ENCODE data around the gene TUBGCP5.

DNA sequence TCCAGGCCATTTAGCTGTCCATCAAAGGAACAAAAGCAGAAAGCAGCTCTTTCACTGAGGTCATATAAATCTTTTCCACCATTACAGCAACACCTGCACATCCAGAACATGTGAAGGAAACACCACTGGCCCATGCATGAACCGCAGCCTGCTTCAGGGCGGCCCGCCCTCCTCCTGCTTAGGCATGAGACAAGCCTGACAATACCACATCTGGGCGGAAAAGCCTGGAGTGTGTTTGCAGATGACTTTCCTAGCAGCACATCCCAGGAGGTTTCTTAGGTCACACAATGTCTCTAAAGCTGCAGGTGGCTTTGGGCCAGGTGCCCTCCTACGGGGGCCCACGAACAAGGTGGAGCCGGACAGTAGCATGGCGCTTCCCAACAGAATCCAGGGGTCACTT is 78.8 kb downstream of the TUBGCP5 start:
- TF ChIP-seq LEF1 (IDR thresholded peaks at IDR 0.05; ENCODE audit: borderline replicate concordance) (no peak), TARDBP (IDR thresholded peaks at IDR 0.05) (no peak), BHLHE40 (IDR thresholded peaks at IDR 0.05; ENCODE audit: borderline replicate concordance) (no peak), FOXM1 (IDR thresholded peaks at IDR 0.05; ENCODE audit: borderline replicate concordance) (no peak), FOXA1 (IDR thresholded peaks at IDR 0.05) (no peak), ELF4 (IDR thresholded peaks at IDR 0.05) (no peak), SP1 (IDR thresholded peaks at IDR 0.05) (no peak), ARNT (IDR thresholded peaks at IDR 0.05) (no peak), SUZ12 (IDR thresholded peaks at IDR 0.05) (no peak), ZNF384 (IDR thresholded peaks at IDR 0.05) (no peak), NFRKB (IDR thresholded peaks at IDR 0.05) (no peak), FOXK2 (IDR thresholded peaks at IDR 0.05) (no peak), HDGF (IDR thresholded peaks at IDR 0.05; ENCODE audit: borderline replicate concordance) (no peak)
- TF ChIP-seq, protein P1, sequence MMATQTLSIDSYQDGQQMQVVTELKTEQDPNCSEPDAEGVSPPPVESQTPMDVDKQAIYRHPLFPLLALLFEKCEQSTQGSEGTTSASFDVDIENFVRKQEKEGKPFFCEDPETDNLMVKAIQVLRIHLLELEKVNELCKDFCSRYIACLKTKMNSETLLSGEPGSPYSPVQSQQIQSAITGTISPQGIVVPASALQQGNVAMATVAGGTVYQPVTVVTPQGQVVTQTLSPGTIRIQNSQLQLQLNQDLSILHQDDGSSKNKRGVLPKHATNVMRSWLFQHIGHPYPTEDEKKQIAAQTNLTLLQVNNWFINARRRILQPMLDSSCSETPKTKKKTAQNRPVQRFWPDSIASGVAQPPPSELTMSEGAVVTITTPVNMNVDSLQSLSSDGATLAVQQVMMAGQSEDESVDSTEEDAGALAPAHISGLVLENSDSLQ (IDR thresholded peaks at IDR 0.05), result no peak

Measured in HEK293T (cell line).